ENCODE data around the gene FXR1.

DNA sequence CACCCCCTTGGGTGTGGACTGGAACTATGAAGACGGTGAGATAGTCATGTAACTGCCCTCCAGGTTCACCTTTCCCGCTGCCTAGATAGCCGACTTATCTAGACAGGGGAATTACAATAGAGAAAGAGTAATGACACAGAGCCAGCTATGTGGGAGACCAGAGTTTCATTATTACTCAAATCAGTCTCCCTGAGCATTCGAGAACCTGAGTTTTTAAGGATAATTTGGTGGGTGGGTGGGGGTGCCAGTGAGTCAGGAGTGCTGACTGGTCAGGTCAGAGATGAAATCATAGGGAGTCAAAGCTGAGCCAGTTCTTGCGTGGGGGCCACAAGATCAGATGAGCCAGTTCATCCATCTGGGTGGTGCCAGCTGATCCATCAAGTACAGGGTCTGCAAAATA, 96.8 kb downstream of the FXR1 start:
- TF ChIP-seq, protein P1, sequence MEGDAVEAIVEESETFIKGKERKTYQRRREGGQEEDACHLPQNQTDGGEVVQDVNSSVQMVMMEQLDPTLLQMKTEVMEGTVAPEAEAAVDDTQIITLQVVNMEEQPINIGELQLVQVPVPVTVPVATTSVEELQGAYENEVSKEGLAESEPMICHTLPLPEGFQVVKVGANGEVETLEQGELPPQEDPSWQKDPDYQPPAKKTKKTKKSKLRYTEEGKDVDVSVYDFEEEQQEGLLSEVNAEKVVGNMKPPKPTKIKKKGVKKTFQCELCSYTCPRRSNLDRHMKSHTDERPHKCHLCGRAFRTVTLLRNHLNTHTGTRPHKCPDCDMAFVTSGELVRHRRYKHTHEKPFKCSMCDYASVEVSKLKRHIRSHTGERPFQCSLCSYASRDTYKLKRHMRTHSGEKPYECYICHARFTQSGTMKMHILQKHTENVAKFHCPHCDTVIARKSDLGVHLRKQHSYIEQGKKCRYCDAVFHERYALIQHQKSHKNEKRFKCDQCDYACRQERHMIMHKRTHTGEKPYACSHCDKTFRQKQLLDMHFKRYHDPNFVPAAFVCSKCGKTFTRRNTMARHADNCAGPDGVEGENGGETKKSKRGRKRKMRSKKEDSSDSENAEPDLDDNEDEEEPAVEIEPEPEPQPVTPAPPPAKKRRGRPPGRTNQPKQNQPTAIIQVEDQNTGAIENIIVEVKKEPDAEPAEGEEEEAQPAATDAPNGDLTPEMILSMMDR (conservative IDR thresholded peaks at IDR 0.05; ENCODE audit: low read depth, low read length) = no peak
- TF ChIP-seq EZH2 (IDR thresholded peaks at IDR 0.05; ENCODE audit: low read length, unreplicated experiment) = no peak
- TF ChIP-seq EZH2phosphoT487 (IDR thresholded peaks at IDR 0.05; ENCODE audit: borderline replicate concordance, low read length) = no peak

Measured in PC-3 (cell line).